ENCODE measurements around the gene TENM4. TPM values are rescaled to one million over a fixed set of nuclear protein-coding genes. Genes with fewer than 3 reads are reported as not detected.

The TENM4 gene
- total and polyA plus RNA-seq, 2 of the 8 experiments (the other 6 are each of a cell fraction or from before 2014, with no cell fraction given), result 3.5 to 7.2 TPM

GRCh38 chr11:79404806-79405205 lies 36.0 kb downstream of the TENM4 start:
- H3K18ac ChIP-seq (ENCODE audit: extremely low read depth, low read length), result no peak overlapping the region
- no peak overlapping the region for H2AFZ ChIP-seq (ENCODE audit: low read length)
- FAIRE-seq (no peak), DNase-seq (ENCODE audit: low read depth in 1 of 2, low spot score in 2 of 2) (no peak)
- no peak overlapping the region for H3K4ac ChIP-seq (replicated peaks; ENCODE audit: insufficient read length, low read depth, low read length)
- H2BK15ac ChIP-seq (ENCODE audit: low read length), result no peak overlapping the region
- H3K23me2 ChIP-seq (ENCODE audit: low read depth, low read length), result no peaks in the 10 kb centered on the region
- no peak overlapping the region for H3K23ac ChIP-seq (ENCODE audit: insufficient read length)
- POLR2A ChIA-PET (ENCODE audit: partially characterized antibody), result no interaction called here
- H3K4me3 ChIP-seq (ENCODE audit: extremely low read depth in 1 of 4, insufficient read depth in 2 of 4, low read depth in 3 of 4, low read length in 4 of 4), result no peak overlapping the region
- H3K4me2 ChIP-seq (ENCODE audit: insufficient read depth in 1 of 2, low read depth in 2 of 2, low read length in 2 of 2), result no peak overlapping the region
- H3K79me2 ChIP-seq (ENCODE audit: control insufficient read depth in 1 of 2, insufficient read depth in 2 of 2, low read length in 2 of 2), result no peaks in the 10 kb centered on the region
- H4K91ac ChIP-seq (replicated peaks; ENCODE audit: insufficient read length, low read length), result no peak overlapping the region
- H3K9me3 ChIP-seq (ENCODE audit: insufficient read depth in 2 of 2, low read depth in 1 of 2, low read length in 1 of 2), result no peaks in the 10 kb centered on the region
- no peak overlapping the region for H4K5ac ChIP-seq (ENCODE audit: insufficient read length, low read depth, low read length)
- no peaks in the 10 kb centered on the region for H3K36me3 ChIP-seq (ENCODE audit: control insufficient read depth in 2 of 4, insufficient read depth in 4 of 4, low read length in 3 of 4)
- H2AK5ac ChIP-seq (ENCODE audit: low read depth, low read length), result no peak overlapping the region
- no peak overlapping the region for H3K14ac ChIP-seq (ENCODE audit: insufficient read length)
- peaks cover 2 to 4% of the 10 kb centered on the region in 2 experiments for H4K20me1 ChIP-seq (replicated peaks in 1 of 2; ENCODE audit: control insufficient read depth in 1 of 2, insufficient read depth in 2 of 2, low read length in 2 of 2)
- H3K4me1 ChIP-seq (replicated peaks in 1 of 4; ENCODE audit: control insufficient read depth in 3 of 4, insufficient read depth in 4 of 4, low read length in 3 of 4), result peaks cover 0 to 2% (median 0%) of the 10 kb centered on the region in 4 experiments; a peak in 1 of 7 replicates
- no peak overlapping the region for H2BK5ac ChIP-seq (ENCODE audit: low read depth, low read length)
- H3K27ac ChIP-seq (ENCODE audit: low read depth, low read length), result no peak overlapping the region
- CTCF ChIA-PET (ENCODE audit: partially characterized antibody), result interaction anchor here (0.6 to 1.9 kb wide), 4 partner anchors 11 to 89 kb away, joined by 3 to 8 read pairs (median 3); no protein-coding TSS in a partner anchor
- TF ChIP-seq SP2 (IDR thresholded peaks at IDR 0.05; ENCODE audit: low read length) (no peak), HDAC2 (IDR thresholded peaks at IDR 0.05; ENCODE audit: borderline replicate concordance in 1 of 2, low read depth in 2 of 2, low read length in 2 of 2) (no peak), CEBPB (IDR thresholded peaks at IDR 0.05; ENCODE audit: low read depth, low read length) (no peak), EP300 (IDR thresholded peaks at IDR 0.05; ENCODE audit: borderline replicate concordance in 1 of 2, low read depth in 2 of 2, low read length in 2 of 2) (no peak), CHD1 (IDR thresholded peaks at IDR 0.05; ENCODE audit: low read depth, low read length) (no peak), SUZ12 (IDR thresholded peaks at IDR 0.05; ENCODE audit: low read length) (no peak), BACH1 (IDR thresholded peaks at IDR 0.05; ENCODE audit: low read length) (no peak), TCF12 (IDR thresholded peaks at IDR 0.05; ENCODE audit: low read depth, low read length) (no peak), KDM4A (IDR thresholded peaks at IDR 0.05; ENCODE audit: low read depth, low read length, severe bottlenecking) (no peak), KDM1A (IDR thresholded peaks at IDR 0.05; ENCODE audit: borderline replicate concordance, low read length) (no peak)
- no peak overlapping the region for H4K8ac ChIP-seq (ENCODE audit: extremely low read depth, insufficient read depth, low read length)
- H2BK20ac ChIP-seq (ENCODE audit: low read length), result no peak overlapping the region
- H3K27me3 ChIP-seq (replicated peaks in 1 of 4; ENCODE audit: control insufficient read depth in 3 of 4, extremely low read depth in 1 of 4, insufficient read depth in 3 of 4, low read length in 3 of 4), result no peaks in the 10 kb centered on the region
- 94% methylated on average over 3 of the region's 3 CpGs; no CpG with 5 or more reads in 1 of the 2 experiments for WGBS, 2 experiments (ENCODE audit: extremely low coverage in 1 of 2, insufficient coverage in 1 of 2, insufficient read length in 1 of 2, insufficient replicate concordance in 2 of 2, low coverage in 1 of 2, low lambda C conversion rate in 2 of 2, missing lambda C conversion rate in 1 of 2)
- no peaks in the 10 kb centered on the region; the same call in 1 of the 2 replicates for H3K79me1 ChIP-seq (ENCODE audit: low read depth, low read length)
- H2BK12ac ChIP-seq (ENCODE audit: low read depth, low read length), result no peak overlapping the region
- no peak overlapping the region for H2BK120ac ChIP-seq (replicated peaks; ENCODE audit: low read depth, low read length)
- H3K9ac ChIP-seq (replicated peaks in 1 of 4; ENCODE audit: extremely low read depth in 1 of 4, low read depth in 3 of 4, low read length in 3 of 4), result no peak overlapping the region
- H3K56ac ChIP-seq (replicated peaks; ENCODE audit: insufficient read length, low read depth, low read length), result no peak overlapping the region
